T-helper 2 cell treated with Interferon-gamma antibody and Interleukin-4, amounts not matched to agents 5 μg/mL and 100 μg/mL, for 36 hours (primary cell): ENCODE results near the gene MMP11.

Source experiments
- DNase-seq: peaks from one replicate; pipeline ENCODE4 v3.0.0; 2021; ENCODE audit warnings: low spot score
- H3K27ac Mint-ChIP-seq: one replicate; pipeline ENCODE4 v1.8.0; 2021; ENCODE audit warnings: mild to moderate bottlenecking, mixed read lengths
- H3K27me3 Mint-ChIP-seq: one replicate; pipeline ENCODE4 v1.8.0; 2021; ENCODE audit warnings: low read depth, mixed read lengths
- H3K36me3 Mint-ChIP-seq: one replicate; pipeline ENCODE4 v1.8.0; 2021; ENCODE audit warnings: low read depth, mixed read lengths
- H3K4me1 Mint-ChIP-seq: one replicate; pipeline ENCODE4 v1.8.0; 2021; ENCODE audit warnings: low read depth, mixed read lengths
- H3K4me3 Mint-ChIP-seq: one replicate; pipeline ENCODE4 v1.8.0; 2022; ENCODE audit warnings: mild to moderate bottlenecking, moderate library complexity, mixed read lengths
- H3K9me3 Mint-ChIP-seq: one replicate; pipeline ENCODE4 v1.8.0; 2021; ENCODE audit warnings: mixed read lengths

The MMP11 gene

GRCh38 chr22:23831781-23832180 is 59.1 kb downstream of the MMP11 start:
- Mint-ChIP-seq H3K27ac (no peak overlapping the region), H3K4me1 (peaks cover 5% of the 10 kb centered on the region), H3K27me3 (no peaks in the 10 kb centered on the region), H3K36me3 (peaks cover 27% of the 10 kb centered on the region), H3K4me3 (no peak overlapping the region), H3K9me3 (no peaks in the 10 kb centered on the region)
- DNase-seq = no peak

- Mint-ChIP-seq H3K27me3 (no peaks in the 10 kb centered on the region), H3K36me3 (peaks cover 24% of the 10 kb centered on the region), H3K4me3 (no peak overlapping the region), H3K4me1 (peaks cover 5% of the 10 kb centered on the region), H3K27ac (no peak overlapping the region), H3K9me3 (no peaks in the 10 kb centered on the region)
- no peak for DNase-seq
These were observed 59.8 kb downstream of the MMP11 start for GRCh38 chr22:23832226-23833016.

- DNase-seq = no peak
- Mint-ChIP-seq H3K4me1 (peaks cover 9% of the 10 kb centered on the region), H3K27me3 (no peaks in the 10 kb centered on the region), H3K36me3 (peaks cover 23% of the 10 kb centered on the region), H3K9me3 (no peaks in the 10 kb centered on the region), H3K27ac (no peak overlapping the region), H3K4me3 (no peak overlapping the region)
These were observed 60.5 kb downstream of the MMP11 start for GRCh38 chr22:23833017-23833751.
